Tibial nerve (tissue), 4 donors: ENCODE data around the gene PLXDC1.

Experiments used
- EP300 ChIP-seq, 2 donors: sonication (generic); formaldehyde crosslinking; IDR thresholded peaks; one replicate each; pipeline ENCODE4 v1.6.1; 2017; ENCODE audit warnings: antibody characterized with exemption in 2 of 2, mild to moderate bottlenecking in 1 of 2
- POLR2A ChIP-seq, 2 donors: fragments of 450-650 bp; IDR thresholded peaks; one replicate each; pipeline ENCODE4 v1.6.1; 2017; ENCODE audit warnings: antibody characterized with exemption in 2 of 2, mild to moderate bottlenecking in 2 of 2, moderate library complexity in 2 of 2
- TF ChIP-seq, protein P1 (sequence below), 5 experiments: fragments of 200-600 bp in 3 of 5; fragments of 450-650 bp in 2 of 5; sonication (generic) in 3 of 5; IDR thresholded peaks; one replicate each; pipeline ENCODE4 v1.5.1; 2016 to 2019; ENCODE audit warnings: antibody characterized with exemption in 5 of 5, mild to moderate bottlenecking in 3 of 5, moderate library complexity in 2 of 5

DNA sequence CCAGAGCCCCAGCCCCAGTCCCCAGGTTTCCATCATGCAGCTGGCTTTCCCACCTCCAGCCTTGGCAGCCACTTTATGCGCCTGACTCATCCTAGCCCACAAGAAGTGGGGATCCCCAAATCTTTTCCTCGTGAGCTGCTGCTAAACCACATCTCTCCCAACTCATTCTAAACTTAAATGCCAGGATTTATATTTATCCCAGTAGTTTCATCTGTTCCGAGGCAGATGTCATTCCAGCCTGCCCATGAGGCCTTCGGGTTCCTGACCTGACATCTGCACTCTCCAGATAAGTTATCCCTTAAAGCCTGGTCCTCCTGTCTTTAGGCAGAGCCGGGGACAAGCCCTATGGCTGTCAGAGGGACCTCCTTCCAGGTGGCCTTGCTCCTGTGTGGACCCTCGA lies 16.6 kb downstream of the PLXDC1 start:
- TF ChIP-seq, protein P1, sequence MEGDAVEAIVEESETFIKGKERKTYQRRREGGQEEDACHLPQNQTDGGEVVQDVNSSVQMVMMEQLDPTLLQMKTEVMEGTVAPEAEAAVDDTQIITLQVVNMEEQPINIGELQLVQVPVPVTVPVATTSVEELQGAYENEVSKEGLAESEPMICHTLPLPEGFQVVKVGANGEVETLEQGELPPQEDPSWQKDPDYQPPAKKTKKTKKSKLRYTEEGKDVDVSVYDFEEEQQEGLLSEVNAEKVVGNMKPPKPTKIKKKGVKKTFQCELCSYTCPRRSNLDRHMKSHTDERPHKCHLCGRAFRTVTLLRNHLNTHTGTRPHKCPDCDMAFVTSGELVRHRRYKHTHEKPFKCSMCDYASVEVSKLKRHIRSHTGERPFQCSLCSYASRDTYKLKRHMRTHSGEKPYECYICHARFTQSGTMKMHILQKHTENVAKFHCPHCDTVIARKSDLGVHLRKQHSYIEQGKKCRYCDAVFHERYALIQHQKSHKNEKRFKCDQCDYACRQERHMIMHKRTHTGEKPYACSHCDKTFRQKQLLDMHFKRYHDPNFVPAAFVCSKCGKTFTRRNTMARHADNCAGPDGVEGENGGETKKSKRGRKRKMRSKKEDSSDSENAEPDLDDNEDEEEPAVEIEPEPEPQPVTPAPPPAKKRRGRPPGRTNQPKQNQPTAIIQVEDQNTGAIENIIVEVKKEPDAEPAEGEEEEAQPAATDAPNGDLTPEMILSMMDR (IDR thresholded peaks at IDR 0.05): no peak
- TF ChIP-seq POLR2A (IDR thresholded peaks at IDR 0.05): no peak
- TF ChIP-seq EP300 (IDR thresholded peaks at IDR 0.05): no peak
